Stimulated activated CD8-positive, alpha-beta memory T cell treated with anti-CD3 and anti-CD28 coated beads, Interleukin-15, amount 100 ng/mL, for 1 hour (primary cell): ENCODE measurements around the gene USP22.

Experiments used
- DNase-seq: peaks from one replicate; pipeline ENCODE4 v3.0.0-alpha.2; 2020; ENCODE audit warnings: low read depth

Gene USP22

DNA sequence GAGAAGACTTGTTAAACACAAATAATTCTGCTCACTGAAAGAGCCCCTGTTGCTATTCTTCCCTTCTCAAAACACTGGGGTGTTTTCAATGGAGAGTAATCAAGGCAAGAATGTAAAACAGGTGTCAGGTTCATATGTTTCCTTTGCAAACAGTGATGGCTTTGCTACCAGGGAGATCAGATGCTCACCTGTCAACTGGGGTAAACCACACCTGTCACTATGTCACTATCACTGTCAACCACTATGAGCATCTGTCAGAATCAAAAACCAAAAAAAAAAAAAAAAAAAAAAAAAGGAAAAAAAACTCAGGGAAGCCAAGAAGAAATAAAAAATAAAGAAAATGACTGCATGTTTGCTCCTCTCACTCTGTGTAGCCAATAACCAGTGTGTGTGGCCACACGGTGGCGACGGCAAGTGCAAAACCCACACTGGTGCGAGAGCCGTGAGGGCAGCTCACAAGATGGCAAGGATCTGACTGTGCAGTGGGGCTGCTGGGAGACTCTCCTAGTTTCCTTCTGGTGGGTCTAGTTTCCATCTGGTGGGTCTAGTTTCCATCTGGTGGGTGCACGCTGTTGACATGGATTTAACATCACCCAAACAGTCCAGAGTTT is 22.7 kb downstream of the USP22 start:
- no peak for DNase-seq

DNA sequence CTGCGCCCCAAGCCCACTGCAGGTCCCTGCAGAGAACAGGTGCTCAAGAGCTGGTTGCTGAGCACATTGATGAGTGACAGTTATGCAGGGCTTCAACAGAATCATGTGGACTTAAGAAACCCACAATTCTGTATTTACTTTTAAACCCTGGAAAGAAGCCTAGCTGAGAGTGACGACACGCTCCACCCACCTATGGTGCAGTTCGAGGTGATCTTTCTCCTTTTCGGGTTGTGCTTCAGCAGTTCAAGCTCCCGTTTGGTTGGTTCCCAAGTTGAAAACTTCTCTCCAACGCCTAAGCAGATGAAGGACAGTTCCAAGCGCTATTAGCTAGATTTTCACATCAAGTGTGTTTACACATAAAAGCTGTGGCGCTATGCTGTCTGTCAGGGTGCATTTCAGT is 23.9 kb downstream of the USP22 start:
- DNase-seq, result no peak

DNA sequence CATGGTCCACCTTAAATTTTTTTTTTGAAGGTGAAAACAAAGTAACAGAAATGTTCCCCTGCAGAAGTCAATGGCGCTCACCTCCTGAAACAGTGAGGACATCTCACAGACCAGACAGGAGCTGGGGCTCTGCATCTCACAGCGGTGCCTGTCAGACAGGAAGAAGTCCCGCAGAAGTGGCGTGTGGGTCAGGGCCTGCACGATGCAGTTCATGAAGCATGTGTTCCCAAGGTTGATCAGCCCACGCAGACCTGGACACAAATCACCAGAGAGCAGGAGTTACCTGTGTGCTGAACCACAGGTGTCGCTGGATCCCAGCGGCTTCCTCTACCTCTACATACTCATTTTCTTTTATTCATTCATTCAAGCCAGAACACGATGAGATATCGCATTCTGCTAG is 24.9 kb downstream of the USP22 start:
- no peak for DNase-seq

DNA sequence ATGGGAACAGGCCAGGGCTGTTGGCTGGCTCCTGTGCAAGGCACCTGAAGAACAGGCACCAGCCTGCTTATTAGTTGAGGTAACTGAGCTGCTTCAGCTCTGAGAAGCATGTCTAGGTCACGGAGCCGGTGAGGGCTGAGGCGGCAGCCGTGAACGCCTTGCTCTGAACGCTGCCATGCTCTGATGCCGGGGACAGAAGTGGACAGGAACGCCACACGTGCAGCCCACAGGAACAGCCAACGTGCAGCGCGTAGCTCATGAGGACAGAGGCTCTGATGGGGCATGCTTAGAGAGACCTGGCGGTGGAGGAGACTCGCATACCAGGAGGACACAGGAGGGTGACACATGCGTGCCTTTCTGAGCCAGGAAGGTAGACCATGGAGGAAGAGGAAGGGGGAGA is 25.6 kb downstream of the USP22 start:
- DNase-seq, result no peak

DNA sequence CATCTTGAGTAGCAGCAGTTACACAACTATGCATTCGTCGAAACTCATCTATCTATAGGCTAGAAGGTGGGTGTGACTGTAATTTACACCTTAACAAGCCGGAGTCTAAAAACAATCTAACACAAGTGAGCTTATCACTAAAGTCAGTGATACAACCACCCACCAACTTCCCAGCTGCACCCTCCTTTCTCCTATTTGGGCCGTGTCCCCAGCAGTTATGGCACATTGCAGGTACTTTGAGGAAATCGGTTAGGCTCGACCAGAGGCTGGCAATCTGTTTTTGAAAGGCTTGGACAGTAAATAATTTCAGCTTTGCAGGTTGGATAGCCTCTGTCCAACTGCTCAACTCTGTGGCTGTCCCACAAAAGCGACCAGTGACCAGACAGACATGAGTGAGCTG is 26.0 kb downstream of the USP22 start:
- DNase-seq, result no peak

DNA sequence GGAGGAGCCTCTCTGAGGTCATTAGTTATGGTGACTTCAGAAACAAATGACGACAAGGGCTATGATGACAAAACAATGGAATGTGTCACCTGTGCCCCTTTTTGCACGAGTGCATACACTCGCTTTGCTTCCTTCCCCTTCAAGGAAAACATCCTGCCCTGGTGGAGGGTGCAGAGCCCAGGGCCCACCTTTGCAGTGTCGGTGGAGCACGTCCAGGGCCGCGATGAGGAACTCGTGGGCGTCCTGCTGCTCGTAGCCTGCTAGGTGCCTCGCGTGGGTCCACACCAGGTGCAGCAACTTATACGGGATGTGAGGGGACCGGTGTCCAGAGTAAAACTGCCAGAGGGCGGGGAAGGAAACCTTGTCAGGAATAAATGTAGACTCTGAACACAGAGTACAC is 27.2 kb downstream of the USP22 start:
- DNase-seq, result no peak

DNA sequence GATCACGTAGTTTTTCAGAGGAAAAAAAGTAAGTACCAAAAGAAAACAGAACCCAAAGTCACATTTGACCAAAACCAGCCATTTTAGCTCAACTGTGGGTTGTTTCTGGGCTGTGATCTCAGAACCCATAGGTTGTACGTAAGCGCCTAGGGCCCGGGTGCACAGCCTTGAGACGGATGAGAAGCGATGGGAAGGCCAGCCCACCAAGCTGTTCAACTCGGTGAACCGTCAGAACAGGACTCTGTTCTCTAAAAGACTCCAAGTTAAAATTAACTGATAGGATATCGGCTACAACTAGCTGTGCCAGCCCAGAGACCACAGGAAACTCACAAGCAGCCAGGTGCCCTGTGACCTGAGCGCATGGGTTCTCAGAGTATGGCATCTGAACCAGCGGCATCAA is 28.3 kb downstream of the USP22 start:
- no peak for DNase-seq

DNA sequence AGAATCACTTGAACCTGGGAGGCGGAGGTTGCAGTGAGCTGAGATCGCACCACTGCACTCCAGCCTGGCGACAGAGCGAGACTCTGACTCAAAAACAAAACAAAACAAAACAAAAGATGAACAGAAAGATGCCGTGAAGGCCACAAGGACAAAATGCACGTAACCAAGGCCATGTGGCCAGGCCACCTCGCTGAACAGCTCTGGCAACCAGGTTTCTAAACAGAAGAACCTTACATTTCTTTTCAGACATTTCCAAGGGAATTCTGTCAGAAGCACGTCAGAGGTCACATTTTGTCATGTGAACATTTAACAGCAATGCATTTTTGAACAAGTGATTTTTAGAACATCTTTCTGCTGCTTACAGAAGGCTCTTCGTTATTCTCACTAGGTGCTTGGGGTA is 28.8 kb downstream of the USP22 start:
- no peak for DNase-seq

DNA sequence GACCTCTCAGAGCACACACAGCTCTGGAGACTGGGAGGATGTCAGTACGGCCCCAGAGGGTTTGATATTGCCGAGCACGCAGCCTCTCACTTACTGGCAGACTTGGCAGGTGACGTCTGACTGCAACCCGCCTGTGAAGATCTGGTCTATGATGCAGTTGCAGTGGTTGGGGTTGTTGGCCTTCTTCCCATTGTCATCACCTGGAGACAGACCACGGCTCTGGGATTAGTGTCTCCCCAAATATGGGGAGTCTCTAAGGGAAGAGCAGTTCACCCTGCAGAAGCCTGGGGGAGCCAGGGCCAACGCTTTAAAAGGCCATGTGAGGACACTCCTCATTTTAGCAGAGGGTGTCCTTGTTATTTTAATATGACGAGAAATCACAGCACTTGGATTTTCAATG is 30.1 kb downstream of the USP22 start:
- no peak for DNase-seq

DNA sequence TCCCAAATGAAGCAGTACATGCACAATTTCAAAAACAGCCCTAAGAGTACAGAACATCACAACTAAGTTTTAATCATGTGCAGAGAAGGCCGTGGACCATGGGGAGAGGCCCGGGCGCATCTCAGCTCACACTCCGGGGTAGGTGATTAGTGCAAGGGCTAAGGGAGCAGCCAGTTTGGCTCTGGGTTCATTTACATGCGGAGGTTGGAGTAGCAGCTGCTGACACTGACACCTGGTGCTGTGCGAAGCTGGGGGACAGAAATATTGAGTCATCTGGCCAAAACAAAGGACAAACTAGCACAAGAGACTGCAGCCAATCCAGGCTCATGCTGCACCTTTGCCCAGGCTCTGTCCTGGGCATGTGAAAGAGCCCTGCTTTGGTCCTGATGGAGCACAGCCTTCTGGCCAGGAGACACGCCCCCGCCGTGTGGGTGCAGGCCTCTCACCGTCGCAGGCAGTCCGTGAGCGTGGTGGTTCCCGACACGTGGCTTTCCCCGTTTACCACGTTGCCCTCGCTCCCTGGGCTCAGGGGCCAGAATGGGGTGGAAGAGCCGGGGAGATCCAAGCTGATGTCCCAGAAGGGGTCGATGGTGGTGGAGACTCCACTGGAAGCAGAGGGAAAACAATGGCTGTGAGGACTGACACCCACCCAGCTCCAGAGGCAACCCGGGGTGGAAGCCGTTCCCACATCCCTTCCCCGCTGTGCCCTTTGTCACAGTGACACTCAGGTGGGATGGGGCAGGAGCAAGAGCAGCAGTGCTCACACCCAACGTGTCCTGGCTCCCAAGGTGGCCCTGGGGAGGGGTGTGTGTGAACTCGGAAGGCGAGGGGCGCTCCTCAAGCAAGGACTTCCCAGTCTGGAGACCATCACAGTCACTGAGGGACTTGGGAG is 31.9 kb downstream of the USP22 start:
- DNase-seq, result no peak

DNA sequence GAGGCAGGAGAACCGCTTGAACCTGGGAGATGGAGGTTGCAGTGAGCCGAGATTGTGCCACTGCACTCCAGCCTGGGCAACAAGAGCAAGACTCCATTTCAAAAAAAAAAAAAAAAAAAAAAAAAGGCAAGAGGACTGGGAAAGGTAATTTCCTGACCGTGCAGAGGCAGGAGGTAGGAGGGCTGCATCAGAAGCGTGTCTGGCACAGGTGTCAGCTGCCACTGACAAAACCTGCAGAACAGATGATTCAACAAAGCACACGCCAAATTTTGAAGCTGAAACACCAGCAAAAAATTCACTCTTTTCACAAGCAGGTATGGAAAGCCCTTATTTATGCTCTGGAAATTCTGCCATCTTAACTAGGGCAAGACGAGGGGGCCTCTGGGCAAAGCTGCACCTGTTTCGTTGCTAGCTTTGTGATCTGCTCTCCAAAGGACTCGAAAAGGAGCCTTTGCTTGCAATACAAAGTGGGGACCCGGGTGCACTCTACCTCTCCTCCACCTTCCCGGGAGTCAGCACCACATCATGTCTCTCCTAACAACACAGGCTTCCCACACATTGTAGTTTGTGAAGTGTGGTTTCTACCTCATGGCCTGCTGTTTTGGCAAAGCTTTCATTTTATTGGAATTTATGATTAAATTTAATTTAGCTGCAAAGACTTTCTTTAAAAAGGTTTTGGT is 33.7 kb downstream of the USP22 start:
- no peak for DNase-seq

DNA sequence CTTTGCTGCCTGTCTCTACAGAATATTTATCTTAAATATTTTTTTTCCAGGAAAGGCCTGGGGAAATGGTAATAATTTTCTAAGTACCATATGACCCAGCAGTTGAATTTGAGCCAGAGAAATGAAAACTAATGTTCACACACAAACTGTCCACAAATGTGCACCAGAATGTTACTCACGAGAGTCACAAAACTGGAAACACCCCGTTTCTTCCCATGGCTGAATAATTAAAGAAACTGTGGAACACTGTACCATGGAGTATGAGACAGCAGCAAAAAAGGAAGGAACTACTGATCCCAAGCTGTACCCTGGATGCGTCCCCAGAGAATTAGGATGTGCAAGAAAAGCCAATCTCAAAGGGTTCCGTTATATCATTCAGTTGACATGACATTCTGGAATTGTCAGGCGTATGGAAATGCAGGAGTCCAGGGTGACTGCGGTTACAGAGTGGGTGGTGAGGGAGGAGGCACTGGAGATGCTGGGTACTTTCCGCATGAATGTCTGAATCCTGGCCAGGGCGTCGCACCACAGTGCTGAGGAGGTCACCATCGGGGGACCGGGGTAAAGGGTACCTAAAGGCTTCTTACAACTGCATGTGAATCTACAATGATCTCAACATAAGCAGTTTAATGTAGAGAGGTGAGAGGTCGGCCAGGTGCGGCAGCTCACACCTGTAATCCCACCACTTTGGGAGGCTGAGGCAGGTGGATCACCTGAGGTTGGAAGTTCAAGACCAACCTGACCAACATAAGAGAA is 34.5 kb downstream of the USP22 start:
- no peak for DNase-seq

DNA sequence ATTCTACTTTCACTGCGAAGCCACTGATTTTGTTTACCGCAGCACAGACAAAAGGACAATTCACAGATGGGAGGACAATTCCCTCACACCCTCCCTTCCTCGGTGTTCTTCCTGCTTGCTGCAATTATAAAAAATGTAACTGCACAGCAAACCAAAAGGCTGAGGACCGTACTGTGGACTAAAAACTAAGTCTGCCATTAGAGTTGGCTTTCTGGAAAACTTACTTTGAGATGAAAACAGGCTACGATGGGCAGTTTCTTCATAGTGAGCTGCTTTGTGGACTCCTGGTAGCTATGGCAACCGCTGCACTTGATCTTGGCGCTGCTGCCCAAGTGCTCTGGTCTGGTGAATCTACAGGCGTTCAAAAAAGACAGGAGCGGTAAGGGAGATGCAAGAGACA is 35.2 kb downstream of the USP22 start:
- DNase-seq, result no peak

DNA sequence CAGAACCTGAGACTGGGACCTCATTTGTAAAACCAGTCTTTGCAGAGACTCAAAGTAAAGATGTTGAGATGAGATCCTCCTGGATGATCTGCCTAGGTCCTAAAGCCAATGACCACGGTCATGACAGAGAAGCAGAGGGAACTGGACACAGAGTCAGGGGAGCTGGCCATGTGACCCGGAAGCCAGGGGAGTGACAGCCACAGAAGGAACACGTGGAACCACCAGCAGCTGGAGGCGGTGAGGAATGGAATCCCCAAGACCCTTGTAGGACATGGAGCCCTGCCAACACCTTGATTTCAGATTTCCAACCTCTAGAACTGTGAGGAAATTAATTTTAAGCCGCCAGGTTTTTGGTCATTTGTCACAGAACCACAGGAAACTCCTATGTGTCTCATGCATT is 37.0 kb downstream of the USP22 start:
- no peak for DNase-seq

DNA sequence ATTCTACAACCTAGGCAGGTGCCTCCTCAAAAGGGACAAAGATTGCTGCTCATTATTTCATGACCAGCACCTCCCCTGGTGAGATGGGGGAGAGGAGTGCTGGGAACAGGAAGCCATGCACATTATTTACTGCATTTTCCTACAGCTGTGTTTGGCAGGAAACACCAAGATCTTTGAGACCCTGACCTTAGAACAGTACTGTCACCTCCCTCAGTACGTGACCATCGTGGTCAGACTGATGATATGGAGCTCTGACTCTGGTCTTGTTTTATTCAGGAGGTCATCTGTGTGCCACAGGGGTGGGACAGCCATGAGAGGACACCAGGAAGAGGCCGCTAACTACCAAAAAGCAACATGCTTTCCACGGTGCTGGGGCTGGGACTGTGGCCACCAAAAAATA is 37.4 kb downstream of the USP22 start:
- DNase-seq, result no peak

DNA sequence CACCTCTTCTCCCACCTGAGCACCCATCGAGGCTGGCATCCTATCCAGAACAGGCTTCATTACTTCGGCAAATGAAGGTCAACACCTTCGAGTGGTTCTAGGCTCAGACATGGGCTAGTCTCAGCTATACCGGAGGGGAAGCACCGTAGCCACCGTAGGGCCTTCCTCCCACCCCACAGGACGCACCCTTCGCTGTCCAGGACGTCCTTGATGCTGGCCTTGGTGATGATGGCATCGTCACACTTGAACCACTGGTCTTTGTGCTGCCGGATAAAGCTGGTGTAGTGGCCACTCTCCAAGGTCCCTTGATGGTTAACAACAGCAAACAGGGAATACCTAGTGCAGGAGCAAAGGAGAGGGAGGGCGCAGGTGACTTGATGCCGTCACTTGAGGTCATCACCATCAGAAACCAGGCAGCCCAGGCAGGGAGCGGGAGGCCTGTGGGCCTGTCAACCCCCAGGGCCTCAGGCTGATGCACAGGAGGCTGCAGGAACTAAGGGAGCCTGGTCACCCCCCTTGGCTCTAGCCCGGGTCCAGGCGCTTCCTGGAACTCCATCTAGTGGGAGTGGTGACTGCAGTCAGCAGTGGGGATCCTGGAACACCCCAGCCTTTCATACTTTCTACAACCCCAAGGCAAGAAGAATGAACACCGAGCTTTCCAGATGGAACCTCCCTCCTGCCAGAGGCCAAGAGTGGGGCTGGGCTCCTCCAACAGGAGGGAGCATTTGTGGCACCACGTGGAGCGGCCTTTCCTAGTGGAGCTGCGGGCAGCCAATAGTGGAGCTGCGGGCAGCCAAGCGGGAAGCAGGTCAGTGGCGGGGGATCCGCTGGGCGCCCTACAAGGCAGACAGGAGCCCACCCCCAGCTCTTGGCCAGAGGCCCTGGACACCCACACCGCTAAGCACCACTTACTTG is 38.5 kb downstream of the USP22 start:
- DNase-seq, result no peak

DNA sequence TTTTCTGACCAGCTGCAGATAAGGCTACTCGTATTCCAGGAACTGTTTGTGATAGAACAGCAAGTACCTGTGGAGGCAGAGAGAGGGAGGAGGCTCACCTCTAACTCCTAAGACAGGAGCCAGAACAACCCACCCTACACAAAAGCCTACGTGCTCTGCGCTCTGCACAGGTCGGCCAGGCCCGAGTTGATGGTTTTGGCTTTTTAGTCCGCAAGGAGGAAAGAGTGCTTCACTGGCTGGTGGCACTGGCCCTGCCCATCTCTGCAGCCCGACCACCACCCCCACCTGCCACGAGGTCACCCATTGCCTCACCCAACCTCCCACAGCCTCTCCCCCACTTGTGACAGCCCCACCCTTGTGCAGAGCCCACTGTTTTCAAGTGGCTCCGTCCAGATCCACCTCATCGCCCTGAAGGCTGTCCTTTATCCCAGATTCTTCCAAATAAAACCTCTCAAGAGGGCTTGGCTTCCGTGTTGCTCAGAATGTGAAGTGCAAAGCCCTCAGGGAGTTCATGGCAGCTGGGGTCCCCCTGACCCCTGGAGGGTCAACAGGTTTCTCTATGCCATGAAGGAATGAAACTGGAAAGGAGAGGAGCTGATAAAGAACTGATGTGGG is 39.7 kb downstream of the USP22 start:
- DNase-seq, result no peak

DNA sequence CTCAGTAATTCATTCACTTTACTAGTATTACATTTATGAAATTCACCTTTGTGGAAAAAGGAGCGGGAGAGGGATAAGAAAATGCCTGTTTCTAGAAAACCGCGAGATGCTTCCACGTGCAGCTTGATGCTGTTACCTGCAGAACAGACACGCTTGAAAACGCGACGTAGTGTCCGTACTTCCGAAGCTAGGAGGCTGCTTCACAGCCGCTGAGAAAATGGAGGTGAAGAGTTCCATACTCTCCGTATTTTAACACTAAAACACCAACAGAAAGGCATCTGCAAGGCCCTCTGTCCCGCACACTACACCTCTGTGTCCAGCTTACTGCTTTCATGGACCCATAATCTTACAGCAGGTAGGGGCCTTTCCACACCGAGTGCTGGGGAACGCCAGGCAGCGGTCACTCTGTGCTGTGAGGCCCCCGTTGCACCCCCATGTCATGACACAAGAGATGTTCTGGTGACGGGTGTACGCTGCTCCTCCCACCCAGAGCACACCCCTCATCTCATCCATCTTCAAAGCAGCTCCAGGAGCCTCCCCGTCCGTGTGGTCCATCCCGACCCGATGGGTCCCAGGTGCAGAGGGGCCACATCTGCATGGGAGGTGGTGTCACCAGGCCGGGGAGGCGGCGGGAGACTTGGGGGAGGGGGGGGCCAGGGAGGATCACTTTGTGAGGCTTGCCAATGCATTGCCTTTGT is 40.4 kb downstream of the USP22 start:
- no peak for DNase-seq

DNA sequence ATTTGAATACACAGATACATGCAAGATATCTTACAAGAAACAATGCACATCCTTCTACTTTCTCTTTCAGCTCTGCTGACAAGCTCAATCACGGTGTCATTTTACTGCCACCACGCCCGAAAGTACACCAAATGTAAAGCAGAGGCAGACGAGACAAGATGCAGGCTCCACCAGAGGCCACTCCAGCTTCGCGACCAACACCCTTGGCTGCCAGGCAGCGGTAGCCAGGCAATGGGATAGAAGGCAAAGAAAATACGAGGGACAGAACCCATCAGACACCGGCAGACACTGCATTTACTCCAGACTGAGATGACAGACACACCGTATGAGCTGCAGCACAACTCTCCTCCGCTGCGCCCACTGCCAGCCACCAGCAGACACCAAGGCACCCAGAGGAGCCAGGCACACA is 41.0 kb downstream of the USP22 start:
- no peak for DNase-seq

DNA sequence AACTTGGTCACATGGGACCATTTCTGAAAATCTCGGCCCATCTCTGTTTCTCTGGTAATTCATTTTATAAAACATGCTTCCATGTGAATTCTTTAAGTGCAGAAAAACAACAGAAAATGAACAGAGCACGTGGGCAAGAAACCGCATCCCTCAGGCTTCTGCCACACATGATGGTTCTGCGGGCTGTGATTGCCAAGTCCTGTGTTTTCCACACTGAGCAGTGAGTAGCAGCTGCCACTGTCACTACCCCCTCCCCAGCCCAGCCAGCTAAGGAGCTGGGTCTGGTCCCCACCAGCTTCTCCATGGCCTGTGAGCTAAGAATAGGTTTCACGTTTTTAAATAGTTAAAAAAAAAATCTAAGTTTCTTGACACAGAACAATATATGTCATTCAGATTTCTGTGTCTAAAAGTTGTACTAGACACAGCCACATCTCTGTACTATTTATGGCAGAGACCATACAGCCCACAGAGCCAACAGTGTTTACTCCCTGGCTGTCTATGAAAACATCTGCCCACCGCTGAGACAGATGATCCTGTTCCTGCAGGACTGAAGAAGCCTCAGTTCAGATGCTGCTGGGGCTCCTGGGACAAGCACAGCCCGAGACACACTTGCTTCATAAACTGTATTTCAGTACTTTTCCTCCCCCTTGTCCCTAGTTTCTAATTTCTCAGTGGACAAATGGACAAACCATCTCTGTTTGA is 41.5 kb downstream of the USP22 start:
- DNase-seq, result no peak
